Peyer's patch (tissue), 4 donors: ENCODE data around the gene SLC41A3.

ENCODE experiments used
- CTCF ChIP-seq, 6 experiments: fragments of 450-650 bp in 4 of 6; fragments of 200-600 bp in 2 of 6; sonication (generic) in 1 of 6; IDR thresholded peaks; one replicate each; pipeline ENCODE4 v1.5.1; 2017 to 2019; ENCODE audit warnings: antibody characterized with exemption in 6 of 6, mild to moderate bottlenecking in 3 of 6, moderate library complexity in 1 of 6
- POLR2A ChIP-seq, 2 donors: fragments of 450-650 bp; IDR thresholded peaks; one replicate each; pipeline ENCODE4 v1.5.1; 2017; ENCODE audit warnings: antibody characterized with exemption in 2 of 2, mild to moderate bottlenecking in 2 of 2, moderate library complexity in 2 of 2

GRCh38 chr3:126097801-126098200 lies 13.9 kb upstream of the SLC41A3 start:
- TF ChIP-seq CTCF (IDR thresholded peaks at IDR 0.05) (no peak), POLR2A (IDR thresholded peaks at IDR 0.05) (no peak)
